SU-DHL-6 (cell line): ENCODE measurements around the gene SLC16A4.

ENCODE experiments used
- H2AFZ ChIP-seq: fragments of 200-600 bp; sonication (generic); 2 replicates; pipeline ENCODE4 v1.6.1; 2014; ENCODE audit warnings: low read depth, mild to moderate bottlenecking, moderate library complexity, mixed read lengths, antibody characterized with exemption, low read length; ENCODE audit not compliant: severe bottlenecking
- H3F3A ChIP-seq: fragments of 200-600 bp; shearing (Covaris generic); 2 replicates; pipeline ENCODE4 v1.6.0; 2016; ENCODE audit warnings: antibody characterized with exemption, mild to moderate bottlenecking; ENCODE audit not compliant: insufficient read depth
- H3K27ac ChIP-seq: fragments of 200-600 bp; sonication (generic); 2 replicates; pipeline ENCODE4 v1.5.1; 2016; ENCODE audit warnings: low read depth, mild to moderate bottlenecking, low read length, moderate library complexity, mixed read lengths
- H3K27me3 ChIP-seq: fragments of 200-600 bp; sonication (generic), shearing (Covaris generic); 2 replicates; pipeline ENCODE4 v1.6.0; 2014; ENCODE audit warnings: mild to moderate bottlenecking, low read length
- H3K36me3 ChIP-seq: fragments of 200-600 bp; sonication (generic); 2 replicates; pipeline ENCODE4 v1.6.1; 2014; ENCODE audit warnings: mild to moderate bottlenecking, low read length, mixed read lengths
- H3K4me2 ChIP-seq: fragments of 300-600, 200-600 bp; shearing (Covaris generic), sonication (generic); 2 replicates; pipeline ENCODE4 v1.6.0; 2014; ENCODE audit warnings: low read length, low read depth, mild to moderate bottlenecking; ENCODE audit not compliant: poor library complexity, severe bottlenecking
- H3K4me3 ChIP-seq: fragments of 200-600 bp; sonication (generic); 2 replicates; pipeline ENCODE4 v1.5.1; 2014; ENCODE audit warnings: antibody characterized with exemption, low read length, mild to moderate bottlenecking, mixed read lengths; ENCODE audit not compliant: insufficient read depth, poor library complexity, severe bottlenecking
- H3K79me2 ChIP-seq: fragments of 200-600 bp; sonication (generic); 2 replicates; pipeline ENCODE4 v1.6.1; 2014; ENCODE audit warnings: mild to moderate bottlenecking, low read length, moderate library complexity; ENCODE audit not compliant: insufficient read depth
- H3K9ac ChIP-seq: fragments of 200-600 bp; sonication (generic); 2 replicates; pipeline ENCODE4 v1.7.0; 2014; ENCODE audit warnings: mild to moderate bottlenecking, low read length
- H3K9me2 ChIP-seq: fragments of 200-600 bp; sonication (generic); replicated peaks from 2 replicates; pipeline ENCODE4 v1.6.1; 2014; ENCODE audit warnings: low read length; ENCODE audit not compliant: insufficient read depth
- H3K9me3 ChIP-seq: fragments of 200-600 bp; sonication (generic); 2 replicates; pipeline ENCODE4 v1.6.1; 2014; ENCODE audit warnings: low read length, mixed read lengths; ENCODE audit not compliant: insufficient read depth
- H4K20me1 ChIP-seq: fragments of 200-600 bp; sonication (generic); 2 replicates; pipeline ENCODE4 v1.6.1; 2014; ENCODE audit warnings: low read depth, mild to moderate bottlenecking, antibody characterized with exemption, low read length, moderate library complexity, mixed read lengths
- EZH2phosphoT487 ChIP-seq: fragments of 200-600 bp; sonication (generic), shearing (Covaris generic); conservative IDR thresholded peaks from 2 replicates; pipeline ENCODE4 v1.6.1; 2018; ENCODE audit warnings: mild to moderate bottlenecking, antibody characterized with exemption, low read length, moderate library complexity, mixed read lengths
- TF ChIP-seq, protein P1 (sequence below): fragments of 200-600 bp; sonication (generic); IDR thresholded peaks from one replicate; pipeline ENCODE4 v1.5.1; 2017; ENCODE audit warnings: antibody characterized with exemption, mild to moderate bottlenecking, low read length, moderate library complexity; ENCODE audit not compliant: insufficient read depth, poor library complexity, severe bottlenecking

SLC16A4 gene

DNA sequence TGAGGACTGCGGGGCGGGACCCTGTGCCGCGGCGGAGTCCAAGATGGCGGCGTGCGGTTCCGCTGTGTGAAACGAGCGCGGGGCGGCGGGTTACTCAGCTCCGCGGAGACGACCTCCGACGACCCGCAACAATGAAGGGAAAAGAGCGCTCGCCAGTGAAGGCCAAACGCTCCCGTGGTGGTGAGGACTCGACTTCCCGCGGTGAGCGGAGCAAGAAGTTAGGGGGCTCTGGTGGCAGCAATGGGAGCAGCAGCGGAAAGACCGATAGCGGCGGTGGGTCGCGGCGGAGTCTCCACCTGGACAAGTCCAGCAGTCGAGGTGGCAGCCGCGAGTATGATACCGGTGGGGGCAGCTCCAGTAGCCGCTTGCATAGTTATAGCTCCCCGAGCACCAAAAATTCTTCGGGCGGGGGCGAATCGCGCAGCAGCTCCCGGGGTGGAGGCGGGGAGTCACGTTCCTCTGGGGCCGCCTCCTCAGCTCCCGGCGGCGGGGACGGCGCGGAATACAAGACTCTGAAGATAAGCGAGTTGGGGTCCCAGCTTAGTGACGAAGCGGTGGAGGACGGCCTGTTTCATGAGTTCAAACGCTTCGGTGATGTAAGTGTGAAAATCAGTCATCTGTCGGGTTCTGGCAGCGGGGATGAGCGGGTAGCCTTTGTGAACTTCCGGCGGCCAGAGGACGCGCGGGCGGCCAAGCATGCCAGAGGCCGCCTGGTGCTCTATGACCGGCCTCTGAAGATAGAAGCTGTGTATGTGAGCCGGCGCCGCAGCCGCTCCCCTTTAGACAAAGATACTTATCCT, 51.2 kb downstream of the SLC16A4 start:
- peak overlapping the region; percentile 95 for H3K27ac ChIP-seq
- H3K36me3 ChIP-seq = peaks cover 39% of the 10 kb centered on the region
- peaks cover 36% of the 10 kb centered on the region for H4K20me1 ChIP-seq
- H3K4me2 ChIP-seq = peak overlapping the region; percentile 84
- H3K9me2 ChIP-seq = no peaks in the 10 kb centered on the region
- no peaks in the 10 kb centered on the region for H3K9me3 ChIP-seq
- H3F3A ChIP-seq = peaks cover 27% of the 10 kb centered on the region
- H3K4me3 ChIP-seq = peak overlapping the region; percentile 88
- no peak for TF ChIP-seq EZH2phosphoT487
- TF ChIP-seq, protein P1, sequence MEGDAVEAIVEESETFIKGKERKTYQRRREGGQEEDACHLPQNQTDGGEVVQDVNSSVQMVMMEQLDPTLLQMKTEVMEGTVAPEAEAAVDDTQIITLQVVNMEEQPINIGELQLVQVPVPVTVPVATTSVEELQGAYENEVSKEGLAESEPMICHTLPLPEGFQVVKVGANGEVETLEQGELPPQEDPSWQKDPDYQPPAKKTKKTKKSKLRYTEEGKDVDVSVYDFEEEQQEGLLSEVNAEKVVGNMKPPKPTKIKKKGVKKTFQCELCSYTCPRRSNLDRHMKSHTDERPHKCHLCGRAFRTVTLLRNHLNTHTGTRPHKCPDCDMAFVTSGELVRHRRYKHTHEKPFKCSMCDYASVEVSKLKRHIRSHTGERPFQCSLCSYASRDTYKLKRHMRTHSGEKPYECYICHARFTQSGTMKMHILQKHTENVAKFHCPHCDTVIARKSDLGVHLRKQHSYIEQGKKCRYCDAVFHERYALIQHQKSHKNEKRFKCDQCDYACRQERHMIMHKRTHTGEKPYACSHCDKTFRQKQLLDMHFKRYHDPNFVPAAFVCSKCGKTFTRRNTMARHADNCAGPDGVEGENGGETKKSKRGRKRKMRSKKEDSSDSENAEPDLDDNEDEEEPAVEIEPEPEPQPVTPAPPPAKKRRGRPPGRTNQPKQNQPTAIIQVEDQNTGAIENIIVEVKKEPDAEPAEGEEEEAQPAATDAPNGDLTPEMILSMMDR = no peak
- H3K27me3 ChIP-seq = no peaks in the 10 kb centered on the region
- H2AFZ ChIP-seq = peak overlapping the region; percentile 57
- peaks cover 53% of the 10 kb centered on the region for H3K79me2 ChIP-seq
- peak overlapping the region; percentile 97 for H3K9ac ChIP-seq

- H3K9ac ChIP-seq = peak within 1 kb of the TSS; percentile 97
- H2AFZ ChIP-seq = peak within 1 kb of the TSS; percentile 58
- peaks cover 29% of the 10 kb centered on the region for H4K20me1 ChIP-seq
- H3K9me2 ChIP-seq = no peaks in the 10 kb centered on the region
- peaks cover 33% of the 10 kb centered on the region for H3K36me3 ChIP-seq
- no peaks in the 10 kb centered on the region for H3K9me3 ChIP-seq
- H3K27ac ChIP-seq = peak within 1 kb of the TSS; percentile 95
- H3K79me2 ChIP-seq = peaks cover 46% of the 10 kb centered on the region
- peaks cover 22% of the 10 kb centered on the region for H3F3A ChIP-seq
- H3K27me3 ChIP-seq = no peaks in the 10 kb centered on the region
- H3K4me3 ChIP-seq = peak within 1 kb of the TSS; percentile 88
- TF ChIP-seq, protein P1 = no peak
- TF ChIP-seq EZH2phosphoT487 = no peak
- peak within 1 kb of the TSS; percentile 99 for H3K4me2 ChIP-seq
These were observed 51.9 kb downstream of the SLC16A4 start, which contains the start of gene RBM15 for GRCh38 chr1:110338886-110339406. Gene RBM15, plus strand, starts transcription at chr1:110339377. Its CDS starts 29 bp downstream, at chr1:110339406.

GRCh38 chr1:110338309-110338885, 52.4 kb downstream of the SLC16A4 start:
- Histone ChIP-seq H3K36me3 (peaks cover 27% of the 10 kb centered on the region), H3K4me3 (peak overlapping the region; percentile 68), H3K9me3 (no peaks in the 10 kb centered on the region), H4K20me1 (peaks cover 23% of the 10 kb centered on the region), H3K27me3 (no peaks in the 10 kb centered on the region), H3F3A (peaks cover 17% of the 10 kb centered on the region), H3K9ac (peak overlapping the region; percentile 97), H3K27ac (peak overlapping the region; percentile 95), H3K9me2 (no peaks in the 10 kb centered on the region), H3K79me2 (peaks cover 40% of the 10 kb centered on the region), H3K4me2 (peak overlapping the region; percentile 99), H2AFZ (peak overlapping the region; percentile 58)
- TF ChIP-seq, protein P1 = peak; percentile 33
- no peak for TF ChIP-seq EZH2phosphoT487
